ENCODE data around the gene ATP6V0B. TPM values are rescaled to one million over a fixed set of nuclear protein-coding genes. Genes with fewer than 3 reads are reported as not detected.

The ATP6V0B gene
- total RNA-seq, 1 donor from 2014 or later, result 123 TPM

Other genes with a start within 250 kb of the ATP6V0B start
- 0.50 to 1.6 TPM (median 0.69 TPM) in 3 replicates for gene ARTN, start 41.2 kb upstream of the ATP6V0B start, total RNA-seq
- gene IPO13, start 28.0 kb upstream of the ATP6V0B start, total RNA-seq, result 33.4 to 39.2 TPM (median 38.8 TPM) in 3 replicates
- 22.2 to 27.3 TPM (median 22.4 TPM) in 3 replicates for gene DPH2, start 5.0 kb upstream of the ATP6V0B start, total RNA-seq
- gene B4GALT2, start 4.2 kb downstream of the ATP6V0B start, total RNA-seq, result 94.8 to 109 TPM (median 99.4 TPM) in 3 replicates
- gene CCDC24, start 16.6 kb downstream of the ATP6V0B start, total RNA-seq, result 5.4 to 6.8 TPM (median 6.3 TPM) in 3 replicates
- 8.4 to 67.3 TPM (median 61.7 TPM) in 3 replicates for gene SLC6A9, start 56.5 kb downstream of the ATP6V0B start, total RNA-seq
- gene KLF17, start 143.9 kb downstream of the ATP6V0B start, total RNA-seq, result 0.18 TPM in 1 of 3 replicates, not detected in the others
- not detected in 3 replicates for gene KLF18, start 166.7 kb downstream of the ATP6V0B start, total RNA-seq
- 29.1 to 41.6 TPM (median 33.1 TPM) in 3 replicates for gene DMAP1, start 238.5 kb downstream of the ATP6V0B start, total RNA-seq

Data from chondrocyte (in vitro differentiated cells).